IPS DF 19.7 (cell line): ENCODE results near the gene VANGL2.

Experiments
- DNase-seq: peaks from one replicate; pipeline ENCODE4 v3.0.0-alpha.2; 2013; ENCODE audit warnings: low read depth, low spot score

The VANGL2 gene

DNA sequence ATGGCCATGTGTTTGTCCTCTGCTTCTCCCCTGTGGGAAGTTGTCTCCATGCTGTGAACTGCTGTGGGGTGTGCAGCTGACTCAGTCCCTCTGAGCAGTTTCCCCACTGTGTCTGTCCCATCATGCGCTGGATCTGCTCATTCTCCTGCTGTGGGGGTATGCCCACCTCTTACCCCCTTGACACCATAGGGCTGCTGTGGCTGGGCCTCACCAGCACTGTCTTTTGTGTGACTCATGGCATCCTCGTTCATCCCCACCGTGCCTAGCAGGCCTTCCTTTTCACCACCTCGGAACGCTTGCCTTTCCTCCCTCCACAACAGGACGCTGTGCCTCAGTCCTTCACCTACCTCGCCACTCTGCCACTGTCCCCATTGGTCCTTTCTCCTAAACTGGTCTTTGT lies 27.3 kb downstream of the VANGL2 start:
- no peak for DNase-seq

DNA sequence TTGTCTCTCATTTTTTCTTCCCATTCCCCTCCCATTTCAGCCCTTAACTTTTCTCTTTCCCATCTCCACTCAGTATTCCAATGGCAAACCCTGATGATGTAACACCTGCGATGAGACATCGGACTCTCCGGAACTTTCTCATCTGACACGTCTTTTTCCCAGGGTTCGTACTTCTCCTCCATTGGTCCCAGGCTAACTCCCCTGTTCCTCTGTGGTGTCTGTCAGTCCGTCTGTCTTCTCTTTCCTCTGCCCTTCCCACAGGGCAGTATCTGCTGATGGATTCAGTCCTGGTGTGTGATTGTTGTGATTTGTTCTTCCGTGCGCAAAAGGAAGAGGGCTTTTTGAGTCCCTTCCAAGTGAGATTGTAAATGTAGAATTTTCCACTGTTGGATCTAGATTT lies 27.7 kb downstream of the VANGL2 start:
- DNase-seq: no peak

DNA sequence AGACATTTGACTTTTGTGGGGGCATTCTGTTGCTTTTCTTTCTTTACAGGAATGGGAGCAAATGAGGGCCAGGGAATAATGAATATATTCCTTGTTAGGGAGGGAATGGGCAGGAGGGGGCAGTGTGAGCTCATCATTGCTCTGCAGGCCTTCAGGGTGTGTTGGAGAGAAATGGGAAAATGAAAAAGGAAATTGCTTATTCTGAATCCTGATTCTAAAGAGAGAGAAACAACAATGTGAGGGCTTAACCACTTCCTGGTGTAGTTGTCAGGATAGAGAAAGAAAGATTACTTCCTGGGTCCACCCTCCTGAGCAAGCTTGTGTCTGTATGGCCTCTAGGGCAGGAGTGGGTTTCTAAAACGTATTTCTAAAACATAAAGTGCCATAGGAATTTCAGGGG lies 28.3 kb downstream of the VANGL2 start:
- DNase-seq: no peak

DNA sequence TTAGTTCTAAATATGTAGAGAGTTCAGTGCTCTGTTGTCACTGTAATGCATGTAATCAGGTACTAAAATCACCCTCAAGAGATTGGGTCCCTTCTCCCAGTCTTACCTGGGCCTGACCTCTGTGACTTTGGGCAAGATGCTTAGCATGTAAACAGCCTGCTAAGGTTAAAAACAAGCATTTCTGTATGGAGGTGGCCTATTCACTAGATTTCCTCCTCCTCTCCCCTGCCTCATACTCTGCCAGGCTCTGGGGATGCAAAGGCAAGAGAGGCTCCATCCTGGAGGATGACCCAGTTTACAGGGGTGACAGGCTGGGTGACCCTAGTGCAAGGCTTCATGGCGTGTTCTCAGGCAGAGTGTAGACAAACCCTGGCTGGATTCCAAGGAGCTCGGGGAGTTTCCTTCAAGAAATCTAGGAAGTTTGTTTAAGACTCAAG lies 28.8 kb downstream of the VANGL2 start:
- no peak for DNase-seq

DNA sequence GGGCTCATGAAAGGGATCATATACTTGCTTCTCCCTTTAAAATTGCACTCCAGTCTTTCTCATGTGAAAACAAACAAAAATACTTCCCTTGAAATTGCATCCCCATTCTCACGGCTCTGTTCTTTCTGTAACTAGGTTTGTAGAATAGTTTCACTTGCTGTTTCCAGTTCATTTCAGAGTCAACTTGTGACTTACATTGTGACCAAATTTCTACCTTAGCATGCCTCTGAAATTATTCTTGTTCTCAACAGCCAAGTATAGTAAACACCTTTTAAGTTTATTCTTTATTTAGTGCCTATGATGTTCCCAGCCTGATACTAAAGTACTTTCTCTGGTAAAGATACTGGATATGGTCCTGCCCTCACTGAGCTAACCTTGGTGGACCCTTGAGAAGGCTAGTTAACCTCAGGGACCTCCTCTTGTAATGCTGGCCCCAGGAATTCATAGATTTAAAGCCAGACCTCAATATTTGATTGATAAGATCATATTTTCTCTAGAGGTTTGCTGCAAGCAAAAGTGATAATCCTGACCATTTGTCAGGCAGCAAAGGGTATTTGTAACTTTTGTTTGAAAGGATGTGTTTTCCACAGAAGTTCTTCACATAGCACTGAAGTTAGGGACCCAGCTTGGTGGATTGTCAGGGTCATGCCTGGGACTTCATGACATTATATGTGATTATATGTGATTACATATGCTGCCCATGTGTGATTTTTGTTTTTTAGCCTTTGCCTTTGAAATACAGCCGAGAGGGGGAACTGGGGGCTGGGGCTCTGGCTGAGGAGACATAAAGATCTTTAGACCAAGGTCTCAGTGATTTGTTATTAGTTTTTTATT lies 29.6 kb downstream of the VANGL2 start:
- no peak for DNase-seq

DNA sequence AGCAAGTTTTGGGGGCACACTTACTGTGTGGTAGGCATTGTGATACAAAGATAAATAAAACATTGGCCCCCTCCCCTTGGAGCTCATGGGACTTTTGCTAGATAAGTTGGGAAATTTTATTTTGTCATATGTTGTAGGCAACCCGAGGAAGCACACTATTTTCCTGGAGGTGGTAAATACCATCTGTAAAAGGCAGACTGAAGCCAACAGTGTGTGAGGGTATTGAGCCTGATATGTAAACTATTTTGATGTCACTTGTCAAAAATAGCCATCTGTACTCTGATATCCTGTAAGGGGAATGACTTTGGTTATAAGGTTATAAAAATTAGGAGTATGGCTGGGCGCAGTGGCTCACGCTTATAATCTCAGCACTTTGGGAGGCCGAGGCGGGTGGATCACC lies 30.6 kb downstream of the VANGL2 start:
- DNase-seq: no peak

DNA sequence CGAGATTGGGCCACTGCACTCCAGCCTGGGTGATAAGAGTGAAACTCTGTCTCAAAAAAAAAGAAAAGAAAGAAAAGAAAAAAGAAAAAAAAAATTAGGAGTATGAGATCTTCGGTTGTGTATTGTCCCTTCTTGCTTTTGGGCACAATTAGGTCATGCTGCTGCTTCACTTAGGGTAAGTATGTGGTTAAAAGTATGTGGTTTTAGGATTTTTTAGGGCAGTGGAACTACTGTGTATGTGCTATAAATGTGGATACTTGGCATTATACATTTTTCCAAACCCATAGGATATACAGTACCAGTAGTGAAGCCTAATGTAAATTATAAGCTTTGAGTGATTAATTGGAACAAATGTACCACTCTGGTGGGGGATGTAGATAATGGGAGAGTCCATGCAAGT lies 31.2 kb downstream of the VANGL2 start:
- no peak for DNase-seq

DNA sequence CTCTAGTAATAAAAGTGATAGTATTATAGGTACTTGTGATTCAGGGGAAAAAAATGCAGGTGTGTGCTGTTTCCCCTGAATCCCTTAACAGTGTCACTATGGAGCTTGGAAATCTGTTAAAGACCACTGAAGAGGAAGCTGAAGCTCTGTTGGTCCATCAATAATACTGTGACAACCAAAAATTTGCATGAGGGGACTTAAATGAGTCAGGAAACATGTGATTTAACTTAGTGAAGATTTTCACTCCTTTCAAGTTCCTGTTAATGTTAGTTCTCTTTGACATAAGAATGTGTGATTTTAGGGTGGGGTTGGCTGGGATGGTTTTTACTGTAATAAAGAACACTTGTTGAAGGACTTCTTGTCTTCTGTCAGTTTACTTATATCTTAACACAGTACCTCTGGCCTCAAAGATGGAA lies 32.0 kb downstream of the VANGL2 start:
- no peak for DNase-seq

DNA sequence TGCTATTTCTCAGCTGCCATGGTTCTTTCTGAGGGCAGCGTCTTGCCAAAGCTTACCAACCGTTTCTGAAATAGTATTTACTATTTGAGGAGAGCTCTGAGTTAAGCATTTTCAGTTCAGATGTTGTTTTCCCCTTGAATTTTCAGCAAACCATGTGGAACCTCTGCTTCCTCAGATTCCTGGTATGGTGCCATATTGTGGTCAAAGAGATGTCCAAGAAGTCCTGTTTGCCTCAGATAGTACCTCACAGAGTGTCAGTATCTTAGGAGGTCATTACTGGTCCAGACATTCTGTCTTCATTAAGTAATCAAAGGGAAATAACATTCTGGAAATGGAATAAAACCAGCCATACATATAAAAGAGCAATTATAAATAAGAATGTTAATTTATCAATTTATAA lies 36.6 kb downstream of the VANGL2 start:
- no peak for DNase-seq

DNA sequence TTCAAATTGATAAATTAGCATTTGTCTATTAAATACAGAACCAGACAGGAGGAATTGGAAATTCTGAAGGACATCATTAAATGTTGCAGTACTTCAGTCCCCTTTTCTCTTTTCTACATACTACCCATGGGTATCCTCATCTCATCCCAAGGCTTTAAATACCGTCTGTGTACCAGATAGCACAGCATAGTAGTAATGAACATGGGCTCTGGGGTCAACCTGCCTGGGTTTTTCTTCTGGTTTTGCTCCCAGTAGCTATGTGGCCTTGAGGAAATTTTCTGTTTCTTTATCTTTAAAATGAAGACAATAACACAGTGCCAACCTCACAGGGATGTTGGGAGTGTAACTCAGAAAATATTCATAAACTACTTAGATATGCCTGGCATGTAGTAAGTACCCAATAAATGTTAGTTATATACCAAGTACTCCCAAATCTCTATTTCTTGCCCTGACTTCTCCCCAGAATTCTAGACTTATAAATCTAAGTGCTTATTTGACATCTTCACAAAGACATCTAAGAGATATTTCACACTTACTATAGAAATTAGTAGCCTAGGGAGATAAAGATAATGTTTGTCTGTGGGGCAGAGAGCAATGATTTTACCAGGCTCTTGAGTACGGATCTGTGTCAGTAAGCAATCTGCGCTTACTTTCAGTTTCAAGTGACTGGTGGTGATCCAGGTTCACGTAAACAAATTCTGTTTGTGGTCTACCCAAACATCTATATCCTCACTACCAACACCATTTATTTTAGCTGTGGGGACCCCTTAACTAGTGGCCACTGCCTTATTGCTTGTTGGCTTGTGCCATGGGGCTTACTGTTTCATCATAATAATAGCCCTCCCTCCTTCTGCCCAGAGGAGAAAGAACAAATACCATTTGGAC lies 37.3 kb downstream of the VANGL2 start:
- DNase-seq: no peak

DNA sequence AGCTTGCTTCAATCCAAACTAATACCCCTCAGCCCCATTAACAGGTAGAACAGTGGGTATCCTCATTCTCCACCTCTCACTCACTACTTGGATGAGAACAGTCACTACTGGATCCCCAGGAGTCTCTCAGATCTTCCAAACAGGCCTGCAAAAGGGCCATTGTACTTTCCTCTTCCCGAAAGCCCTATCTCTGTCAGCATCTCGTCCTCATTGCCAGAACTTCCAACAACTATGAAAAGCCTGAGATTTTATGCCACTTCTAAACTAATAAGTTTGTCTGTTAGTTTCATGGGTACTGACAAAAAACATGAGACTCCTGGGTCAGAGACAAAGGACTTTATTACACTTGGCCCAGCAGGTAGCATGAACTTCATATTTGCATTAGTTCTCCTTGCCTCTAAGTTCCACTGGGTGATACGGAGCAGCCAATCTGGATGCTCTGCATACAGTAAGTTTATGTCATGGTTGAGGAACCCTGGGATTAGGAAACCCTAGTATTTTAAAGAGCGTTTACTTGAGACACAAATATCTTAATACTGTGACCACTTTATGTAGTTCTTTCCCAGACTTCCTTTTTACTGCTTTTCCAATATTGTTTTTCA lies 38.1 kb downstream of the VANGL2 start:
- DNase-seq: no peak

DNA sequence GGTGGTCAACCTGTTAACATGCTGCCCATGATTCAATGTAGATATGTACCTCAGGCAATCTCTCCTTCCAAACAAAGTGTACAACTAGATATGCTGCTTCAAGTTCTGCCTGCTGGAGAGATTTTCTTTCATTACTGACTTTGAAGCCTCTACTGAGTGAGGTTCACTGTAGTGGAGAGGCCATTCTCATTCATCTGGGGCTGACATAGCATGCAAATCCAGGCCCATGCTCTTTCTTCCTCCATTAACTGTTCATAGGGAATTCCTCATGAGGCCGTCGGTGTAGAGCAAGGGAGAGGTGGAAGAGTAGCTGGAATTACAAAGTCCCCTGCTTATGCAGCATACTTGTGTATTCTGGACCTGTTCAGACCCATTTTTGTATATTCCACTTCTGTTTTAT lies 38.6 kb downstream of the VANGL2 start:
- DNase-seq: no peak

DNA sequence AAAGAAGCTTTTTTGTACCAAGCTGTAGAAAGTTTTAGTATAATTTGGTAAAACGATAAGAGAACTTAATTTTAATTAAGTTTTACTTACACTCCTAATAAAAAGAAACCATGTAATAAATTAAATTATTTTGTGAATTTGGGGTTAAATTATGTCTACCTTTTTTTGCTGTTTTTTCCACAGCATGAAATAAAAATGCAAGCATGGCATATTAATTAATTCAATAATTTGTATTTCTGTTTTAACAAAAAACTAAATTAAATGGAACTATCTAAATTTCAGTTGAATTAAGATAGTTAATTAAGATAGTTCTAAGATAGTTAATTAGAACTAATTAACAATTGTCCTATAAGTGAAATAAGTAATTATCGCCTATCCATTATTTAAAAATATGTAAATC lies 39.4 kb downstream of the VANGL2 start:
- DNase-seq: no peak

DNA sequence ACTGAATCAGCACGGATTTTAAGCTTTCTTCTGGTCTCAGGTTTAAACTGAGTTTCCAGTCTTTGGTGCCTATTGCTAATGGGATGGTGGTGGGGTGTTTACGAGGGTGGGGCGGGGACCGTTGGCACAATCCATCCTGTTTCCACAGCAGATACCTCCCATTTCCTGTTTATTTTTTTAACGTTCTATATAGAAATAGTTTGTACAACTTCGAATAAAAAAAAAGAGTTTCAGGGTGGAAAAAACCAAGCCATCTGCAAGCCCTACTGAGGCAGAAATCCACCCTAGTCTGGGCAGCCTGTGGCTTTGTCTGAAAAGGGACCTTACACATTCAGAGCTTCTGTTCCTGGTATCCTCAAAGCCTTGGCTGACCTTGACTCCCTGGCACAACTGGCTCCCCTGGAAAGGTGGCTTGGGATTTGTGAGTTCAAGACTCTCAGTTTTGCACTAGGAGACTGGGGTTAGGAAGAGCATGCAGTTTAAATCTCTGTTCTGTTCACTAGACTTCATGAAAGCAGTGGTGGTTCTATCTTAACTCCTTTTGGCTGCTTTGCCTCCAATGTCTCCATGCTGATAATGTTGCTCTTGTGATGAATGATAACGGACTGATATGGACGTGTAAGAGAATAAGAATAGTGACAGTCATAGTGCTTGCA lies 46.7 kb downstream of the VANGL2 start:
- DNase-seq: no peak

DNA sequence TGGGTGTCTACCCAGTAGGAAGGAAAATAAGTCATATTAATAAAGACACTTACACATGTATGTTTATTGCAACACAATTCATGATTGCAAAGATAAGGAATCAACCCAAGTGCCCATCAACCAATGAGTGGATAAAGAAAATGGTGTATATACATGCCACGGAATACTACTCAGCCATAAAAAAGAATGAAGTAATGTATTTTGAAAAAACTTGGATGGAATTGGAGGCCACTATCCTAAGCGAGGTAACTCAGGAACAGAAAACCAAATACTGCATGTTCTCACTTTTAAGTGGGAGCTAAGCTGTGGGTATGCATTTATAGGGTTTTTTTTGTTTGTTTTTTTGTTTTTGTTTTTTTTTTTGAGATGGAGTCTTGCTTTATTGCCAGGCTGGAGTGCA lies 49.1 kb downstream of the VANGL2 start:
- DNase-seq: no peak

DNA sequence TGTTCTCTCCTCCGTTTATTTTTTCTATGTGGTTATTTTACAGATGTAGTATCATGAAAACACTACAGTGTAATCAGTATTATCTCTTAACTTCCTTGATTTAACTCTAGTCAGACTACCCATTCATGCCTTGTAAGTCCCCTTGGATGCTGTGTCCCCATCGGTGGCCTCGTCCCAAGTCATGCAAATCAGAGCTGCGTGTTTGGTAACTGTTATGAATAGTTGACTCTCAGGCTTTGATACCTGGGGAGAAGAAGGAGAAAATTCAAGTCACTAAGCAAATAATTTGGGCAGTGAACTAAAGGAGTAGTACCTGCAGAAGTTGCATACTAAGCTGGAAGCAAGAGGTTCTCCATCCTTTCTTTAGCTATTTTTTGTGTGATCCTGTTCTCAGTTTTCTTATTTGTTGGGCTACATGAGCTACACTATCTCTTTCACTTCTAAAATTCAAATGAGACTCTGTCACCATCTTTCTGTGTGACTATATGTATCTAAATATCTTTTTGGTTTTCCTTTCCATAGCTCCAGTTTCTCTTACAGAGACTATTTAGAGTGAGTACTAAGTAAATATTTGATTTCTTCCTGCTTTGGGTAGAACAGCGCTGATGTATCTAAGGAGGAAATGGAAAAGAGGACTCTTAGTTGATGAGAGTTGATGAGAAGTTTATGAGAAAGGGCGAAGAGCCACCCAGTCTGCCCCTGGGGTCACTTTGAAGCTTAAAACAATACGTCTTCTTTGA lies 50.9 kb downstream of the VANGL2 start:
- DNase-seq: no peak

DNA sequence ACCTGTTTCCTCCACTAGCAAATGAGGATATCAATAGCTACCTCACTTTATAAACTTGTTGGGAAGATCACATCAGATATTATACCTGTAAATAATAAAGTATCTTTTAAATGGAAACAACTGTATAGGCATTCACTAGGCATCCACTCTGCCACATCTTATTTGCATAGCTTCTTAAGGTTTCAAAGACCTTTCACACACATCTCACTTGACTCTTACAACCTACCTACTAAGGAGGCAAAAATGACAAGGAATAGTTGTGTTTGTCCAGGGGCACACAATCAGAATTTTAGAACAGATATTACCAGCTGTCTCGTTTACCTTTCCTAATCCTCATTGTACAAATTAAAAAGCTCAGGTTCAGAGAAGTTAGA lies 51.5 kb downstream of the VANGL2 start:
- no peak for DNase-seq

DNA sequence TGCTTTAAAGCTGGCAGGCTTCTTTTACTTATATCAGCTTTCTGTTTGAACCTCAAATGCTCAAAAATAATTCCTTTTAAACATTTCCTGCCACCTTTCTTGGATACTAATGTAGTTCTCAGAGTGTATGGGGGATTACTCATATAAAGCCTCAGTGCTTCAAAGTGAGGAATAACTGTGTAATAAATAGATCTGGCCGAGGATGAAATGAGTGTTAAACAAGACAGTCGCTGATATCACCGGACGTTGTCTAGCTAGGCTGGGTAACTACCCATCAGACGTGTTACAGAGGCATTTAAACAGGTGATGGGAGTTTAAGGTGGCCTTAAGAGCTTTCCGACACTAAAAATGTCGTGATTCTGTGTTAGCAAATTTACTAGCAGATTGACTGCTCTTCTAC lies 53.1 kb downstream of the VANGL2 start:
- no peak for DNase-seq

DNA sequence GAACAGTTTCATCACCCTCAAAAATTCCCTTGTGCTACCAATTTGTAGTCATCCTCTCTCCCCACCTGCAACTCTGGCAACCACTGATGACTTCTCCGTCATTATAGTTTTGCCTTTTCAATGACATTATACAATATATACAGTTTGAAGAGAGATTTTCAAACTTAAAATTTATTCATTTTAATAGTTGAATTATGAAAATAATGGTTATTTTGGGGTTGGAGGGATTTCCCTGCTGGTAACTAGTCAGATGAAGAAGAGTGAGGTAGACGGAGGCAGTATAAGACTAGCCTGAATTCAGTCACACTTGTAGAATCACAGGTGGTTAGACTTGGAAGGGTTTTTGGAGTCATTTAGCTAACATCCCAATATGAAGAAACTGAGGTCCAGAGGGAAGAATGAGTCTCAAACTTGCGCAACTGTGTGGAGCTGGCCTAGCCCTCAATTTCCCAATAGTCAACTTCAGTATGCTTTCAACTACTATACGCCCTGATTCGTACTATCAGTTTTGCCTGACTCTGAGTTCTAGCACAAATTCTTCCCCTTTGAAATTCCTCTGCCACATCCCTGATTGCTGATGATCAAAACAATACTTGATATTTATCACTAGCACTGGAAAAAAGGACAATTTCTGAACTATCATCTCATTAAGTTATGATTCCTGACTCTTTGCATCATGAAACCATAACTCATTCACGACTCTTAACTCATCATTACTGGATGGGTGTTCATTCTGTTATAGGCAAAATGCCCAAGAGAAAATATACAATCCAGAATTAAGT lies 54.2 kb downstream of the VANGL2 start:
- no peak for DNase-seq

DNA sequence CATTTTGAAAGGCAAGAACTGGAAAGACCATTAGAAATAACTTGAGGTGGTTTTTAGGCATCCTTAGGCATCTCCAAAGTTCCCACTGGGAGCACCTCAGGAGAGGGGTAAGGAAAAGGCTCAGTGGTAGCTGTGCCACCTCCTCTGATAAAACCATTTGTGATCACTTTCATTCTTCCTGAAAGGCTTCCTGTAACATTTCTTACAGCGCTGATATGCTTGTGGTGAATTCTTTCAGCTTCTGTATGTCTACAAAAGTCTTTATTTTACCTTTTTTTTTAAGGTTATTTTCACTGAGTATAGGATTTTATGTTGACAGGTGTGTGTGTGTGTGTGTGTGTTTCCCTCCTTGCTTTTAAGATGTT lies 54.8 kb downstream of the VANGL2 start:
- DNase-seq: no peak

DNA sequence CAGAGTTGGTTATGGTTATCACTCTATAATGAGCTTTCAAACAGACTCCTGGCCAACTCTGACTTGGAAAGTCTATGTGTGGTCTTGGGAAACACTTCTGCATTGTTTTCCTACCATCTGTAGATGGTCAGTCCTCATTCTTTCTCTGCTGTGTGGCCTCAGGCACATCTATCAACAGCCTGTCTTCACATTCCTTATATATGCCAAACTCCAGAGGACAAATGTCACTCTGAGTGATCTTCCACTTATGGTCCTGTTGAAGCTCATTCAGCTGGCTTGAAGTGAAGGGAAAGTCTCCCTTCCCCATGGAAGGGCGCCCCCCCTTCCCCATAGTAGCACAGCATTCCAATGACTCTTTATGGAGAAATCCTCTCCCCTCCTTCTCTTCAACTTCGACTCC lies 58.7 kb downstream of the VANGL2 start:
- DNase-seq: no peak
